Measurements from ENCODE around the gene WDR5.

WDR5 gene

DNA sequence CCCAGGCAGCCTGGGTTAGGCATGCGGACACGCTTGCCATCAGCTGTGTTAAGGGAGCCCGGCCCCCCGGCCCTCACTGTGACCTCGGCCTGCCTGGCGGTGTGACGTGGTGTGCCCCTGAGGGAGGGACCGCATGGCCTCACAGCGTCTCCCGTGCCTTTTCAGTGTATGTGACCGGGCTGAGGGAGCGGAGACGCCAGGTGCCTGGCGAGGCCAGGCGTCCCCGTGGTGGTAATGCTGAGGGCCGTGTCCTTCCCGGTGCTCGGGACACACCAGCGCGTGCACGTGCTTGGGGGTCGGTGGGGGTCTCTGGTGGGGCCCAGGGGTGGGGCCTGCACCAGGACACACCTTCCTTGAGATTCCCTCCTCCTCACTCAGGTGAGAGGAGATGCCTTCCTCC, 17.6 kb downstream of the WDR5 start:
- H3K36me3 ChIP-seq (replicated peaks), result peaks cover 77% of the 10 kb centered on the region
- in situ Hi-C loops (cut with HindIII; ENCODE audit: low pct_ligation_motif_present, low sequenced_read_pairs), result no loop called here
- H3K27ac ChIP-seq, result no peak overlapping the region
- H3K27me3 ChIP-seq (replicated peaks), result no peaks in the 10 kb centered on the region
- TF ChIP-seq, protein P1, sequence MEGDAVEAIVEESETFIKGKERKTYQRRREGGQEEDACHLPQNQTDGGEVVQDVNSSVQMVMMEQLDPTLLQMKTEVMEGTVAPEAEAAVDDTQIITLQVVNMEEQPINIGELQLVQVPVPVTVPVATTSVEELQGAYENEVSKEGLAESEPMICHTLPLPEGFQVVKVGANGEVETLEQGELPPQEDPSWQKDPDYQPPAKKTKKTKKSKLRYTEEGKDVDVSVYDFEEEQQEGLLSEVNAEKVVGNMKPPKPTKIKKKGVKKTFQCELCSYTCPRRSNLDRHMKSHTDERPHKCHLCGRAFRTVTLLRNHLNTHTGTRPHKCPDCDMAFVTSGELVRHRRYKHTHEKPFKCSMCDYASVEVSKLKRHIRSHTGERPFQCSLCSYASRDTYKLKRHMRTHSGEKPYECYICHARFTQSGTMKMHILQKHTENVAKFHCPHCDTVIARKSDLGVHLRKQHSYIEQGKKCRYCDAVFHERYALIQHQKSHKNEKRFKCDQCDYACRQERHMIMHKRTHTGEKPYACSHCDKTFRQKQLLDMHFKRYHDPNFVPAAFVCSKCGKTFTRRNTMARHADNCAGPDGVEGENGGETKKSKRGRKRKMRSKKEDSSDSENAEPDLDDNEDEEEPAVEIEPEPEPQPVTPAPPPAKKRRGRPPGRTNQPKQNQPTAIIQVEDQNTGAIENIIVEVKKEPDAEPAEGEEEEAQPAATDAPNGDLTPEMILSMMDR (IDR thresholded peaks at IDR 0.05; ENCODE audit: low read depth, low read length, missing control alignments), result no peak
- H3K4me3 ChIP-seq (ENCODE audit: low read depth, low read length), result no peak overlapping the region
- no peak for DNase-seq

DNA sequence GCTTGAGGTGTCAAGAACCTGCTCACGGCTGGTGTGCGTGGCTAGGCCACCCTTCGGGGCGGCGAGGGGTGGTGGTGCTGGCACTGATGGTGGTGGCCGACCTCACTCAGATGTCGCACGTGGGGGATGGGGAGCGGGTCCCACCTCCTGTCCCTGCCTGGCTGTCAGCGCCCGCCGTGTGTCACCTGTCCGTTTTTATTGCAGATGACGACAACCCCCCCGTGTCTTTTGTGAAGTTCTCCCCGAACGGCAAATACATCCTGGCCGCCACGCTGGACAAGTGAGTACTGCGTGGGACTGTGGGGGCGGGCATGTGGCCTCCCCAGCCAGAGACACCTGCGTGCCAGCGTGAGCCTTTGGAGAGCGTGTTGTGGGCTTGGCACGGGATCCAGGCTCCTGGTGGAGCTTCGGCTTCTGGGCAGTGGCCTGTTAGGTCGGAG, 18.4 kb downstream of the WDR5 start:
- in situ Hi-C loops (cut with HindIII; ENCODE audit: low pct_ligation_motif_present, low sequenced_read_pairs), result no loop called here
- H3K4me3 ChIP-seq (ENCODE audit: low read depth, low read length), result no peak overlapping the region
- no peak for DNase-seq
- H3K36me3 ChIP-seq (replicated peaks), result peaks cover 75% of the 10 kb centered on the region
- no peak overlapping the region for H3K27ac ChIP-seq
- no peaks in the 10 kb centered on the region for H3K27me3 ChIP-seq (replicated peaks)
- TF ChIP-seq, protein P1 (IDR thresholded peaks at IDR 0.05; ENCODE audit: low read depth, low read length, missing control alignments), result no peak

DNA sequence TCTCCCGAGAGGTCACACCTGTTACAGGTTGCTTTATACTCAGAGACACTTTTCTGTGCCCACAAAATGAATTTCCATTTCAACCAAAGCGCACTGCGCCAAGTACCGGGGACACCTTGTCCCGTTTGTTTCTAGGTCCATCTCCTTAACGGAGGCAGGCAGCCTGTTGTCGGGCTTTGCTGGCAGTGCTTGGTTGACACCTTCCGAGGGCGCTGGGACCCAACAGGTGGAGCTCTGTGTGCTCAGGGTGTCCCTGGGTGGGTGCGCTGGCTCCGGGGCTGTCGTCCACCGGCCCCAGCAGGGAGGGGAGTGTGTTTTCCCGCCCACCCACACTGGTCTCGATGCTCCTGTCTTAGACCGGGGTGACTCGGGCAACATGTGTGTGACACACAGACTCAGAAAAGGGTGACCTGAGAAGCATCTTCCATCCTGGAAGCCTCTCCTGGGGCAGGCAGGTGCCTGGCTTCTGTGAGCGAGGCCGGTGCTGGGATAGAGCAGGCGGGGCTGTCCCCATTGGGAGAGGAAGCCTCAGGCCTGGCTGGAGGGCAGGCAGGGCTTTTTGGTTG, 20.0 kb downstream of the WDR5 start:
- in situ Hi-C loops (cut with HindIII; ENCODE audit: low pct_ligation_motif_present, low sequenced_read_pairs), result no loop called here
- Histone ChIP-seq H3K36me3 (replicated peaks) (peaks cover 73% of the 10 kb centered on the region), H3K27ac (no peak overlapping the region), H3K27me3 (replicated peaks) (no peaks in the 10 kb centered on the region), H3K4me3 (ENCODE audit: low read depth, low read length) (no peak overlapping the region)
- DNase-seq, result no peak
- TF ChIP-seq, protein P1 (IDR thresholded peaks at IDR 0.05; ENCODE audit: low read depth, low read length, missing control alignments), result no peak

DNA sequence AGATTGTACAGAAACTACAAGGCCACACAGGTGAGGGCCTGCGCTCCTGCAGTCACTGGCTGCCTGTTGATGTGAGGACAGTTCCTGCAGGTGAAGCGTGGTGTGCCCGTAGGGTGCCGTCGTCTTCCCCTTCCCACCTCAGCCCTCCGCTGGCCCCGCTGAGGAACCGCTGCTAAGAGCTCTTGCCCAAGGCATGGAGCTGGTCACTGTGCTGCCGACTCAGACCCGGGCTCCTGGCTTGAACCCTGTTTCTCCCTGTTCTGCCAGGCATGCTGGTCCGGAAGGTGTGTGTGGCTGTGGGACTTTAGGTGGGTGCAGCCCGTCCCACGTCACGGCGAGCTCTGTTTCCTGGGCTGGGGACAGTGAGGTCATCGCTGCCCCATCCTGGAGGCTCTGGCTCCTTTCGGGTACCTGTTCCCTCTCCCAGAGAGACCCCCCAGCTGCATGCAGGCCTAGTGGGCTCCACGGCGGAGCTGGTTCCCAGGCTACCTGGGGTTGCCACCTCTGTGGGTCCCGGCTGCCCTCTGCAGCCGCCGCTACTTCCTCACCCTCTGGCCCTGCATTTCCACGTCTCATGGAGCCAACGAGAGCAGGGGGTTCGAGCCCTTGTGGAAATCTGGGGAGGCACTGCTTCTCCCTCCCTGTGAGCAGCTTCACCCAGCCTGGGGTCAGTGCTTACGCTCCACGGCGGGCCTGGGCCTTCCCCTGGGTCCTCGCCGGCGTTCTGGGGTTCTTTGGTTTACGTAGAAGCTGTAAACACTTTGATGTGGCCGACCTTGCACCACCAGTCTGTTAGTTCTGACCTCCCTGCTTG, 20.9 kb downstream of the WDR5 start:
- in situ Hi-C loops (cut with HindIII; ENCODE audit: low pct_ligation_motif_present, low sequenced_read_pairs), result no loop called here
- no peak for DNase-seq
- Histone ChIP-seq H3K36me3 (replicated peaks) (peaks cover 68% of the 10 kb centered on the region), H3K4me3 (ENCODE audit: low read depth, low read length) (no peak overlapping the region), H3K27ac (no peak overlapping the region), H3K27me3 (replicated peaks) (no peaks in the 10 kb centered on the region)
- TF ChIP-seq, protein P1 (IDR thresholded peaks at IDR 0.05; ENCODE audit: low read depth, low read length, missing control alignments), result no peak

DNA sequence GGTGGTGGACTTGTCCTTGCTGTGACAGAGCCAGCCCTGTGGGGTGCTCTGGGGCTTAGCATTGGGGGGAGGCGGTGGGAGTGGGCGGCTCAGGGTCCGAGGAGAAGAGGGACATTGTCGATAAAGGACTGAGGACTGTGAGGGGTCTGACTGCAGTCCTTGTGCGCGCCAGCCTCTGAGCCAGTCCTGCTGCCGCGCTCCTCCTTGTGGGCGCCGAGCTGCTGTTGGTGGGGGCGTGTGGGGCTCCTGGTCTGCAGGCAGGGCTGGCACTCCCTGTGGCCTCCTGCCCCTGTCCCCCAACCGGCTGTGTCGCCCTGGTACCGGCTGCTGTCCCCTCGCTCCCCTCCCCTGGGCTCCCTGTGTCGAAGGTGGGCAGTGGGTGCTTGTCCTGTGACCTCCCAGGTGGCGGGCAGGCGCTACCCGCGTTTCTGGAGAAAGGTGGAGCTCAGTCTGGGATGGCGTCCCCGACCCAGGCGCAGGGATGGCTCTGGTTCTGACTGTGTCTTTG, 21.6 kb downstream of the WDR5 start:
- TF ChIP-seq, protein P1 (IDR thresholded peaks at IDR 0.05; ENCODE audit: low read depth, low read length, missing control alignments), result no peak
- Histone ChIP-seq H3K4me3 (ENCODE audit: low read depth, low read length) (no peak overlapping the region), H3K27me3 (replicated peaks) (no peaks in the 10 kb centered on the region), H3K36me3 (replicated peaks) (peaks cover 61% of the 10 kb centered on the region), H3K27ac (no peak overlapping the region)
- in situ Hi-C loops (cut with HindIII; ENCODE audit: low pct_ligation_motif_present, low sequenced_read_pairs), result no loop called here
- no peak for DNase-seq

All from brain microvascular endothelial cell (primary cell).